H1 (cell line): ENCODE results near the gene ITGA11. TPM values are rescaled to one million over a fixed set of nuclear protein-coding genes. Genes with fewer than 3 reads are reported as not detected.

ENCODE experiments used
- CBX8 ChIP-seq: fragments of 300-800, 300-1000 bp; sonication (generic); IDR thresholded peaks from 2 replicates; pipeline ENCODE4 v1.7.1; 2016; ENCODE audit warnings: low read depth, low read length, borderline replicate concordance
- GTF2F1 ChIP-seq: IDR thresholded peaks from 2 replicates; pipeline ENCODE4 v1.6.1; 2012; ENCODE audit warnings: low read depth, low read length, improper control_type of control experiment, borderline replicate concordance
- JUN ChIP-seq: IDR thresholded peaks from 2 replicates; pipeline ENCODE4 v1.6.1; 2011; ENCODE audit warnings: low read depth, mild to moderate bottlenecking, improper control_type of control experiment, low read length
- KDM5A ChIP-seq: fragments of 200-600 bp; IDR thresholded peaks from 2 replicates; pipeline ENCODE4 v1.7.1; 2012; ENCODE audit warnings: mild to moderate bottlenecking, low read length, inconsistent platforms, mixed read lengths
- RFX5 ChIP-seq: IDR thresholded peaks from 2 replicates; pipeline ENCODE4 v1.6.1; 2011; ENCODE audit warnings: low read depth, low read length, improper control_type of control experiment, borderline replicate concordance
- polyA plus RNA-seq, 7 experiments: library from polyadenylated mRNA; depleted of rRNA in 3 of 7; stranded (reverse) in 5 of 7; unstranded in 2 of 7; fragments of >200 nt in 5 of 7; fragments of 200-250 nt in 2 of 7; gene quantifications; 1 replicate in 5 of 7; 2 replicates in 1 of 7; 4 replicates in 1 of 7; pipeline versions ENCODE4 v1.2.1 to v1.2.3, GENCODE V29; 2011 to 2013; ENCODE audit warnings: missing spikeins in 2 of 7, mixed read lengths in 2 of 7
- total RNA-seq: library from RNA; stranded (reverse); fragmentation: NEBNext Ultra II Directional; extraction: Animal tissue kit (Norgen Biotek cat#: 25700); gene quantifications from 2 replicates; pipeline ENCODE4 v1.2.1, GENCODE V29; 2021
- TF ChIP-seq, protein P1 (sequence below): fragments of 300-600 bp; sonication (generic); IDR thresholded peaks from 2 replicates; pipeline ENCODE4 v1.7.1; 2012; ENCODE audit warnings: low read length, moderate library complexity, mild to moderate bottlenecking, inconsistent platforms; ENCODE audit not compliant: insufficient replicate concordance

The ITGA11 gene
- total and polyA plus RNA-seq, 2 of the 8 experiments (the other 6 are each of a cell fraction or from before 2014, with no cell fraction given): 0.05 to 0.06 TPM

DNA sequence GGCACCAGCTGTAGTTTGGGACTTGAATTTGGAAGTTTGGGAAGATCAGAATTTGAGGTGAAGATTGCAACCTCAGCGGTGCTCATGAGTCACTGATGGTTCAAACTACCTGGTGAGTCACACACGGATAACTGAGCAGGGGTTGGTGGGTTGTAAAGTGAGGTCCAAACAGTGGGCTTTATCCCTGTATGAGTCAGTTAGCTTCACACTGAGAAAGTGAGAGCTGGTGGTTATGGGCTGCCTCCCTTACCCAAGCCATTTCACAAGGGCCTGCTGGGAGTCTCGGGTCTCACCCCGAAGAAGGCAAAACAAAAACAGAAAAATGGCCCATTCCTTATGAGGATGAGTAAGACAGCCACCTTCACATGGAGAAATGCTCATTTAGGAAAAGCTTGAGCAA is 77.0 kb downstream of the ITGA11 start (continued):
- TF ChIP-seq, protein P1, sequence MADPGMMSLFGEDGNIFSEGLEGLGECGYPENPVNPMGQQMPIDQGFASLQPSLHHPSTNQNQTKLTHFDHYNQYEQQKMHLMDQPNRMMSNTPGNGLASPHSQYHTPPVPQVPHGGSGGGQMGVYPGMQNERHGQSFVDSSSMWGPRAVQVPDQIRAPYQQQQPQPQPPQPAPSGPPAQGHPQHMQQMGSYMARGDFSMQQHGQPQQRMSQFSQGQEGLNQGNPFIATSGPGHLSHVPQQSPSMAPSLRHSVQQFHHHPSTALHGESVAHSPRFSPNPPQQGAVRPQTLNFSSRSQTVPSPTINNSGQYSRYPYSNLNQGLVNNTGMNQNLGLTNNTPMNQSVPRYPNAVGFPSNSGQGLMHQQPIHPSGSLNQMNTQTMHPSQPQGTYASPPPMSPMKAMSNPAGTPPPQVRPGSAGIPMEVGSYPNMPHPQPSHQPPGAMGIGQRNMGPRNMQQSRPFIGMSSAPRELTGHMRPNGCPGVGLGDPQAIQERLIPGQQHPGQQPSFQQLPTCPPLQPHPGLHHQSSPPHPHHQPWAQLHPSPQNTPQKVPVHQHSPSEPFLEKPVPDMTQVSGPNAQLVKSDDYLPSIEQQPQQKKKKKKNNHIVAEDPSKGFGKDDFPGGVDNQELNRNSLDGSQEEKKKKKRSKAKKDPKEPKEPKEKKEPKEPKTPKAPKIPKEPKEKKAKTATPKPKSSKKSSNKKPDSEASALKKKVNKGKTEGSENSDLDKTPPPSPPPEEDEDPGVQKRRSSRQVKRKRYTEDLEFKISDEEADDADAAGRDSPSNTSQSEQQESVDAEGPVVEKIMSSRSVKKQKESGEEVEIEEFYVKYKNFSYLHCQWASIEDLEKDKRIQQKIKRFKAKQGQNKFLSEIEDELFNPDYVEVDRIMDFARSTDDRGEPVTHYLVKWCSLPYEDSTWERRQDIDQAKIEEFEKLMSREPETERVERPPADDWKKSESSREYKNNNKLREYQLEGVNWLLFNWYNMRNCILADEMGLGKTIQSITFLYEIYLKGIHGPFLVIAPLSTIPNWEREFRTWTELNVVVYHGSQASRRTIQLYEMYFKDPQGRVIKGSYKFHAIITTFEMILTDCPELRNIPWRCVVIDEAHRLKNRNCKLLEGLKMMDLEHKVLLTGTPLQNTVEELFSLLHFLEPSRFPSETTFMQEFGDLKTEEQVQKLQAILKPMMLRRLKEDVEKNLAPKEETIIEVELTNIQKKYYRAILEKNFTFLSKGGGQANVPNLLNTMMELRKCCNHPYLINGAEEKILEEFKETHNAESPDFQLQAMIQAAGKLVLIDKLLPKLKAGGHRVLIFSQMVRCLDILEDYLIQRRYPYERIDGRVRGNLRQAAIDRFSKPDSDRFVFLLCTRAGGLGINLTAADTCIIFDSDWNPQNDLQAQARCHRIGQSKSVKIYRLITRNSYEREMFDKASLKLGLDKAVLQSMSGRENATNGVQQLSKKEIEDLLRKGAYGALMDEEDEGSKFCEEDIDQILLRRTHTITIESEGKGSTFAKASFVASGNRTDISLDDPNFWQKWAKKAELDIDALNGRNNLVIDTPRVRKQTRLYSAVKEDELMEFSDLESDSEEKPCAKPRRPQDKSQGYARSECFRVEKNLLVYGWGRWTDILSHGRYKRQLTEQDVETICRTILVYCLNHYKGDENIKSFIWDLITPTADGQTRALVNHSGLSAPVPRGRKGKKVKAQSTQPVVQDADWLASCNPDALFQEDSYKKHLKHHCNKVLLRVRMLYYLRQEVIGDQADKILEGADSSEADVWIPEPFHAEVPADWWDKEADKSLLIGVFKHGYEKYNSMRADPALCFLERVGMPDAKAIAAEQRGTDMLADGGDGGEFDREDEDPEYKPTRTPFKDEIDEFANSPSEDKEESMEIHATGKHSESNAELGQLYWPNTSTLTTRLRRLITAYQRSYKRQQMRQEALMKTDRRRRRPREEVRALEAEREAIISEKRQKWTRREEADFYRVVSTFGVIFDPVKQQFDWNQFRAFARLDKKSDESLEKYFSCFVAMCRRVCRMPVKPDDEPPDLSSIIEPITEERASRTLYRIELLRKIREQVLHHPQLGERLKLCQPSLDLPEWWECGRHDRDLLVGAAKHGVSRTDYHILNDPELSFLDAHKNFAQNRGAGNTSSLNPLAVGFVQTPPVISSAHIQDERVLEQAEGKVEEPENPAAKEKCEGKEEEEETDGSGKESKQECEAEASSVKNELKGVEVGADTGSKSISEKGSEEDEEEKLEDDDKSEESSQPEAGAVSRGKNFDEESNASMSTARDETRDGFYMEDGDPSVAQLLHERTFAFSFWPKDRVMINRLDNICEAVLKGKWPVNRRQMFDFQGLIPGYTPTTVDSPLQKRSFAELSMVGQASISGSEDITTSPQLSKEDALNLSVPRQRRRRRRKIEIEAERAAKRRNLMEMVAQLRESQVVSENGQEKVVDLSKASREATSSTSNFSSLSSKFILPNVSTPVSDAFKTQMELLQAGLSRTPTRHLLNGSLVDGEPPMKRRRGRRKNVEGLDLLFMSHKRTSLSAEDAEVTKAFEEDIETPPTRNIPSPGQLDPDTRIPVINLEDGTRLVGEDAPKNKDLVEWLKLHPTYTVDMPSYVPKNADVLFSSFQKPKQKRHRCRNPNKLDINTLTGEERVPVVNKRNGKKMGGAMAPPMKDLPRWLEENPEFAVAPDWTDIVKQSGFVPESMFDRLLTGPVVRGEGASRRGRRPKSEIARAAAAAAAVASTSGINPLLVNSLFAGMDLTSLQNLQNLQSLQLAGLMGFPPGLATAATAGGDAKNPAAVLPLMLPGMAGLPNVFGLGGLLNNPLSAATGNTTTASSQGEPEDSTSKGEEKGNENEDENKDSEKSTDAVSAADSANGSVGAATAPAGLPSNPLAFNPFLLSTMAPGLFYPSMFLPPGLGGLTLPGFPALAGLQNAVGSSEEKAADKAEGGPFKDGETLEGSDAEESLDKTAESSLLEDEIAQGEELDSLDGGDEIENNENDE: no peak
- TF ChIP-seq GTF2F1 (no peak), CBX8 (no peak), RFX5 (no peak), JUN (no peak), KDM5A (no peak)
- TF ChIP-seq, all 59 proteins: peak for 0
